GM12801 (cell line): ENCODE data around the gene AQP2.

Experiments
- CTCF ChIP-seq: IDR thresholded peaks from one replicate; pipeline ENCODE4 v1.5.1; 2011; ENCODE audit warnings: control low read depth; ENCODE audit not compliant: insufficient read length; ENCODE audit errors: extremely low read depth

AQP2 gene

DNA sequence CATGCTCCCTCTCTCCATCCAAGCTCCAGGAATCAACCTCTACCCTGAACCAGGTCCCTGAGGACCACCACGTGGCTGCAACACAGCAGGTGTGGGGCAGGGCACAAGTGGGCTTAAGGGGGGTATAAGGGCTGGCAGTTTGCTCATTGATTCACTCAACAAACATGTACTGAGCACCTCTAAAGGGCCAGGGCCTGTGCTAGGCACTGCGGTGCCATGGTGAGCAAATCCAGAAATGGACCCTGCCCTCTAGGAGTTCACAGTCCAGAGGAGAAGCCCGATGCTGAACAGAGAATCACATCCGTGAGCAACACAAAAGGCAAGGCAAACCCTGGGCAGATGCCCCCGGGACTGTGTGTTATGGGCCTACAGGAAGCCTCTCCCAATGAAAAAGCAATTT lies 6.5 kb upstream of the AQP2 start:
- TF ChIP-seq CTCF, result no peak

- TF ChIP-seq CTCF, result no peak
Observed at GRCh38 chr12:49944718-49945117, 5.8 kb upstream of the AQP2 start.

DNA sequence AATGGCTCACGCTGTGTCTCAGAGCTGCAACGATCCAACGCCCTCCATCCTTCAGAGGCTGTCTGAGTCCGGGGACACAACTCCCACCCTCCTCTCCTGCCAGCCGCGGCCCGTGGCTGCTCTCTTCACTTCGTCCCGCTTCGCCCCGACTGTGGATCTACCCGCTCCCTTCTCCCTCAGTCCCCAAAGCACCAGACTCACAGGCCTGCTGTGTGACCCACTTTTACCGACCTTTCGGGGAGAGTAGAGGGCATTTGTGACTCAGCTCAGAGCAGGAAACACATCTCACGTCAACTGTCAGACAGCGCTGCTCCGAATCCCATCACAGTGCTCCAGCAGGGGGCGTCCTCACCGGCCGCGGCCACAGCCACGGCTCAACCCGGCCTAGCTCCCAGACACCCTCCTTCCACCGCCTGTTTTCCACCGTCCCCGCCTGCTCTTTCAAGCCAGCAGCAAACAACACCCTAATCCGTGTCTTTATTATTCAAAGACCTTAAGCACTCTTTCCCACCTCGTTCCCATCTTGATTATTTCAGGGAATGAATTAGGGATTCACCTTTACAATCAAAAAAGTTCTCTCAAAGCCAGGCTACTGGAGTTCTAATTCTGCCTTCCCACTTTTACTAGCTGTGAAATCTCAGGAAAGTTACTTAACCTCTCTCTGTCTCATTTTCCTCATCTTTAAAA lies 5.0 kb upstream of the AQP2 start:
- peak; percentile 48 for TF ChIP-seq CTCF

- TF ChIP-seq CTCF, result no peak
Observed at GRCh38 chr12:49946086-49946485, 4.5 kb upstream of the AQP2 start.

DNA sequence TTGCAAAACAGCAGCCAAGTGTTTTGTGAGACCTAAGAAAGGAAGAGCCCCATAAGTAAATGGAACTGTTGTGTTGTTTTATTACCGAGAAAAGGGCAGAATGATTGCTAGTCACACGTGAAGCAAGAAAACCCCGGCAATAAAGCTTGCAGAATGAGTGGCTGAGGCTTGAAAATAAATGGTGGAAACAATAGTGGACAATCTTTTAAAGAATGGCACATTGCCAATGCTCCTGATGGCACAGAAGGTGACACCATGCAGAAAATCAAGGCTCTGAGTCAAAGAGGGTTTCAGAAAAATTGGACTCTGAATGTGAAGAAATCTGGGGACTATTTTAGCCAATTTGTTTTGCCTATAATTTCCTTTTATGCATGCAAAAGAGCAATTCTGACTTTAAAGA lies 4.0 kb upstream of the AQP2 start:
- TF ChIP-seq CTCF, result no peak

- TF ChIP-seq CTCF, result no peak
Observed at GRCh38 chr12:49947593-49948226, 2.8 kb upstream of the AQP2 start.

- no peak for TF ChIP-seq CTCF
Observed at GRCh38 chr12:49948866-49949845, 1.4 kb upstream of the AQP2 start.
